Left lung (tissue), 10 donors: ENCODE data around the gene MACROD2. TPM values are rescaled to one million over a fixed set of nuclear protein-coding genes. Genes with fewer than 3 reads are reported as not detected.
"Not testable (repeated sequence)": the region's sequence is repeated elsewhere in the genome, so short reads cannot be mapped to it uniquely, and the experiment has no call there.

Experiments
- ATAC-seq: fragments of 200-7000 bp; cut with Tn5 transposase; one replicate; pipeline ENCODE4 v1.9.1; 2020; ENCODE audit warnings: moderate library complexity
- DNase-seq, 4 donors: peaks; one replicate each; pipeline ENCODE4 v3.0.0-alpha.2; 2013 to 2020
- H3K27ac ChIP-seq, 2 donors: fragments of 200-600 bp; sonication (generic) in 1 of 2; one replicate each; pipeline versions ENCODE4 v1.5.0 to v1.8.0; 2020 to 2021
- H3K27me3 ChIP-seq, 2 donors: fragments of 200-600 bp; sonication (generic) in 1 of 2; one replicate each; pipeline versions ENCODE4 v1.5.0 to v1.8.0; 2020 to 2021
- H3K36me3 ChIP-seq, 2 donors: fragments of 200-600 bp; sonication (generic) in 1 of 2; one replicate each; pipeline versions ENCODE4 v1.5.0 to v1.8.0; 2020 to 2021
- H3K4me1 ChIP-seq, 2 donors: fragments of 200-600 bp; one replicate each; pipeline ENCODE4 v1.8.0; 2021
- H3K4me3 ChIP-seq, 2 donors: fragments of 200-600 bp; sonication (generic) in 1 of 2; one replicate each; pipeline versions ENCODE4 v1.5.0 to v1.8.0; 2020 to 2021; ENCODE audit warnings: mild to moderate bottlenecking in 1 of 2
- H3K9me3 ChIP-seq, 2 donors: fragments of 200-600 bp; sonication (generic) in 1 of 2; one replicate each; pipeline versions ENCODE4 v1.5.0 to v1.8.0; 2020 to 2021
- CTCF ChIP-seq, 2 donors: fragments of 200-600 bp; sonication (generic) in 1 of 2; IDR thresholded peaks; one replicate each; pipeline versions ENCODE4 v1.5.0 to v1.8.0; 2021; ENCODE audit warnings: antibody characterized with exemption in 2 of 2
- intact Hi-C, 2 donors: fragments of 100-400 bp; cut with DNase I; formaldehyde crosslinking; loops; one replicate each; pipeline versions ENCODE4 v1.11.2 to v1.14.2; 2022
- polyA plus RNA-seq, 6 donors: library from polyadenylated mRNA; unstranded; fragments of 120-200 nt; gene quantifications; one replicate each; pipeline ENCODE4 v1.2.1, GENCODE V29; 2013; ENCODE audit not compliant: insufficient read length in 6 of 6
- total RNA-seq, 2 donors: library from RNA; stranded (reverse); fragmentation: NEBNext Ultra II Directional; extraction: Animal tissue kit (Norgen Biotek cat#: 25700); gene quantifications; one replicate each; pipeline ENCODE4 v1.2.1, GENCODE V29; 2021
- donor health status: DM: no; HTN: yes; CAD: no.
- donor health status: DM: no; HTN: no; CAD: no.

The MACROD2 gene
- total and polyA plus RNA-seq, 8 donors, result 6.1 to 23.6 (median 8.9) TPM

DNA sequence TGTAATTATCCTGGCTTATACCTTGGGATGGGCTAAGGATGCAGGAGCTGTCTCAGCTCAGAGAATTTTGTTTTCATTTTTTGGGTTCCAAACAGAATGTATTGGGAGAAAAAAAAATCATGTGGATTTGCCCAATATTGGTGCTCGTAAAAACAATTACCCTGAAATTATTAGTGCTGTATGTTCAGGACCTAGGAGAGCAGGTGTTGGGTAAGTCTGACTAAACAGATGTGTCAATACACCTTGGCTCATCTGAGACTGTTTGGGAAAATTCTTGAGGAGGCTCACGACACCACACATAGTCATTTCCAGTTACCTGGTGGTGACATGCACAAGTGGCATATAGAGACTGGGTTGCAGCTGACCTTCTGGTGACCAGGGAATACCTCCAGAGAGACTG, 1144.2 kb downstream of the MACROD2 start:
- no peaks in the 10 kb centered on the region for H3K4me1 ChIP-seq
- H3K27ac ChIP-seq, result no peak overlapping the region
- H3K4me3 ChIP-seq, result no peak overlapping the region
- intact Hi-C loops, result no loop called here
- no peaks in the 10 kb centered on the region for H3K27me3 ChIP-seq
- DNase-seq, result no peak
- H3K36me3 ChIP-seq, result no peaks in the 10 kb centered on the region
- no peak for TF ChIP-seq CTCF (IDR thresholded peaks at IDR 0.05)
- ATAC-seq, result peak; percentile 72
- H3K9me3 ChIP-seq, result no peaks in the 10 kb centered on the region

GRCh38 chr20:15140286-15140685, 1145.0 kb downstream of the MACROD2 start:
- ATAC-seq, result no peak
- H3K27ac ChIP-seq, result no peak overlapping the region
- no peaks in the 10 kb centered on the region for H3K27me3 ChIP-seq
- DNase-seq, result no peak
- H3K36me3 ChIP-seq, result no peaks in the 10 kb centered on the region
- intact Hi-C loops, result no loop called here
- no peaks in the 10 kb centered on the region for H3K4me1 ChIP-seq
- TF ChIP-seq CTCF (IDR thresholded peaks at IDR 0.05), result no peak
- H3K9me3 ChIP-seq, result no peaks in the 10 kb centered on the region
- H3K4me3 ChIP-seq, result no peak overlapping the region

DNA sequence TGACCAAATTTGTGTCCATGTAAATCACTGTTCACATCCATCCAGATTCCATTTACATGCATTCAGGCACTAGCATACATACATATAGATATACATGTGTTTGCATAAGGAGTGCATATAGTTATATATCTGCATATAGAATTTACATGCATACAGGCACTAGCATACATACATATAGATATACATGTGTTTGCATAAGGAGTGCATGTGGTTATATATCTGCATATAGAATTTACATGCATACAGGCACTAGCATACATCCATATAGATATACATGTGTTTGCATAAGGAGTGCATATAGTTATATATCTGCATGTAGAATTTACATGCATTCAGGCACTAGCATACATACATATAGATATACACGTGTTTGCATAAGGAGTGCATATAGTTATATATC, 1145.6 kb downstream of the MACROD2 start:
- ATAC-seq, DNase-seq, H3K4me3 ChIP-seq, H3K9me3 ChIP-seq, H3K36me3 ChIP-seq, H3K27ac ChIP-seq, H3K27me3 ChIP-seq, H3K4me1 ChIP-seq, intact Hi-C loops: not testable (repeated sequence)

DNA sequence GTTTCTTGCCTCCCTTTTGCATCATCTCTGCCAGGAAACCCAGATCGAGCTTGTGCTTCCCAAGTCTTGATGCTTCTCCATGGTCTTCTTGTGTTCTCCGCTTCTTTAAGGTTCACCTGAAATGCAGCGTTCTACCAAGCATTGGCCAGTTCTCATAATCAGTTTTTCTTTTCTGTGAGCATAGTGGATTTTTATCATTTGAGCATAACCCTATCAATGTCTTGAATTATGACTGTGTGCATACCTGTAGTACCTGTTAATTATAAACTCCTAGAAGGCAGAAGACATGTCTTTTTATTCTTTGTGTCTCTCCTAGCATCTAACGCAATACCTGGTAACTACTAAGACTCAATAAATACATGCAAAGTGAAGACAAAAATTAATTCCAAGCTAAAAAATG, 1146.5 kb downstream of the MACROD2 start:
- Histone ChIP-seq H3K9me3 (no peaks in the 10 kb centered on the region), H3K4me3 (no peak overlapping the region), H3K4me1 (no peaks in the 10 kb centered on the region), H3K36me3 (no peaks in the 10 kb centered on the region), H3K27ac (no peak overlapping the region), H3K27me3 (no peaks in the 10 kb centered on the region)
- ATAC-seq, result no peak
- DNase-seq, result no peak
- intact Hi-C loops, result no loop called here
- no peak for TF ChIP-seq CTCF (IDR thresholded peaks at IDR 0.05)

DNA sequence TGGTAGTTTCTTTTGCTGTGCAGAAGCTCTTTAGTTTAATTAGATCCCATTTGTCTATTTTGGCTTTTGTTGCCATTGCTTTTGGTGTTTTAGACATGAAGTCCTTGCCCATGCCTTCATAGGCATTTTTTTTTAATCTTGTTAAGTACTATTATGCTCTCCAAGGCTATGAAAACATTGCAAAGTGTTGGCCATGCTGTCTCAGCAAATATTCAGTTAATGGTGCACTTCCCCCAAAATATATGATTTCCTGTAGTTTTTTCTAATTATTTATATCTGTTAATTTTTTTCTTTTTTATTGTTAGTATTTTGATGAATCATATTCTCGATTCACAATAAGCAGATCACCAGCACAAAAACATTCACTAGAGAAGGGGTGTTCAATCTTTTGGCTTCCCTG, 1148.2 kb downstream of the MACROD2 start:
- ATAC-seq (no peak), DNase-seq (no peak)
- TF ChIP-seq CTCF (IDR thresholded peaks at IDR 0.05), result no peak
- Histone ChIP-seq H3K4me1 (no peaks in the 10 kb centered on the region), H3K9me3 (no peaks in the 10 kb centered on the region), H3K27me3 (no peaks in the 10 kb centered on the region), H3K27ac (no peak overlapping the region), H3K4me3 (no peak overlapping the region), H3K36me3 (no peaks in the 10 kb centered on the region)
- intact Hi-C loops, result no loop called here

DNA sequence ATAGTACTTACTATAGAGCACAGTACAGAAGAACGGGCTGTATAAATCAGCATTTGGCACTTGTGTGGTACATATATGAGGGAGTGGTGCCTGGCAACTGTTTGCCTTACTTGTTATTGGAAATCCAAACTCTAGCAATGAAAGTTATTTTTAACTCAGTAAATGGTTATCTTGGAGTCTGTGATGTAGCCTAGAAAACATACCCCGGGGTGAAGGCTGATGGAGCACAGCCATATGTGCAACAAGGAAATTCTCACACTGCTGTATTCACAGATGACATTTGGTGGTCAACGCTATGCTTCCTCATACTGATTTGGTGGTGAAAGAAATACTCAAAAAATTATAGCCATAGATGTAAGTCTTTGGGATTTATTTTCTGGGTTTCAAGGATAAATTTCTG, 1149.6 kb downstream of the MACROD2 start:
- Histone ChIP-seq H3K36me3 (no peaks in the 10 kb centered on the region), H3K27me3 (no peaks in the 10 kb centered on the region), H3K9me3 (no peaks in the 10 kb centered on the region), H3K4me1 (no peaks in the 10 kb centered on the region), H3K4me3 (no peak overlapping the region), H3K27ac (no peak overlapping the region)
- no peak for DNase-seq
- ATAC-seq, result no peak
- intact Hi-C loops, result no loop called here
- no peak for TF ChIP-seq CTCF (IDR thresholded peaks at IDR 0.05)
